Activated CD8-positive, alpha-beta memory T cell treated with anti-CD3 and anti-CD28 coated beads, Interleukin-2, amount 50 U/mL, for 24 hours (primary cell): ENCODE results near the gene PCDHGA12.
"Not testable (repeated sequence)": the region's sequence is repeated elsewhere in the genome, so short reads cannot be mapped to it uniquely, and the experiment has no call there.

ENCODE experiments used
- DNase-seq: peaks from one replicate; pipeline ENCODE4 v3.0.0-alpha.2; 2020; ENCODE audit errors: extremely low read depth

PCDHGA12 gene

GRCh38 chr5:141430332-141431113 lies at the start of gene PCDHGA12:
PCDHGA12 (plus strand) TSS chr5:141430507; CDS start chr5:141430760, 253 bp downstream.
- no peak for DNase-seq

GRCh38 chr5:141382469-141383294 lies 47.6 kb upstream of the PCDHGA12 start, which contains the start of gene PCDHGA7:
PCDHGA7 (plus strand) TSS chr5:141382742; CDS start chr5:141382900, 158 bp downstream.
- DNase-seq = no peak

GRCh38 chr5:141383345-141383744 lies 47.0 kb upstream of the PCDHGA12 start:
- DNase-seq = no peak

GRCh38 chr5:141384471-141385267 lies 45.6 kb upstream of the PCDHGA12 start:
- DNase-seq = no peak

DNA sequence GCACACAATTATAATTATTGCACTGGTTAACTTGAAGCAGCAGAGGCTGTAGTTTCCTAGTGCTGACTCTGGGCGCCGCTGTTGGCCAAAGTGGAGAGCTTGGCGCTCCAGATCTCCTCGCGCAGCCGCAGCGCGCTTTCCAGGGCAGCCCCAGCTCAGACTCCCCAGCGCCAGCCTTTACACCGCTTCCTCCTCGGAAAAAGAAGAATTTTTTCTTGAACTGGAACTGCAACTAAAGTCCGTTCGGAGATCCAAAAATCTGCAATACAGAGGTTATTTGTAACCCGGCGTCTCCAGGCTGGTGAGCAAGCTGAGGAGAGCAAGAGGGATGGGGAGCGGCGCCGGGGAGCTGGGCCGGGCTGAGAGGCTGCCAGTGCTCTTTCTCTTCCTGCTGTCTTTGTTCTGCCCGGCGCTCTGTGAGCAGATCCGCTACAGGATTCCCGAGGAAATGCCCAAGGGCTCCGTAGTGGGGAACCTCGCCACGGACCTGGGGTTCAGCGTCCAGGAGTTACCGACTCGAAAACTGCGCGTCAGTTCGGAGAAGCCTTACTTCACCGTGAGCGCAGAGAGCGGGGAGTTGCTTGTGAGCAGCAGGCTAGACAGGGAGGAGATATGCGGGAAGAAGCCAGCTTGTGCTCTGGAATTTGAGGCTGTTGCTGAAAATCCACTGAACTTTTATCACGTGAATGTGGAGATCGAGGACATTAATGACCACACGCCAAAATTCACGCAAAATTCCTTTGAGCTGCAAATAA lies 42.6 kb upstream of the PCDHGA12 start, which contains the start of gene PCDHGB4:
Gene PCDHGB4, plus strand, starts transcription at position 142 of the 755 bp plus-strand sequence. Its CDS starts 187 bp downstream, at position 329.
- DNase-seq = not testable (repeated sequence)

DNA sequence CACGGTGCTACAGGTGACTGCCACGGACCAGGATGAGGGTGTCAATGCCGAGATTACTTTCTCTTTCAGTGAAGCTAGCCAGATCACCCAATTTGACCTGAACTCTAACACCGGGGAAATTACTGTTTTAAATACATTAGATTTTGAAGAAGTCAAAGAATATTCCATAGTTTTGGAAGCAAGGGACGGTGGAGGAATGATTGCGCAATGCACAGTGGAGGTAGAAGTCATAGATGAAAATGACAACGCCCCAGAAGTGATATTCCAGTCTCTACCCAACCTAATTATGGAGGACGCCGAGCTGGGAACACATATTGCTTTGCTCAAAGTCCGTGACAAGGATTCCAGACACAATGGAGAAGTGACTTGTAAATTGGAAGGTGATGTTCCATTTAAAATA lies 41.6 kb upstream of the PCDHGA12 start:
- DNase-seq = no peak

DNA sequence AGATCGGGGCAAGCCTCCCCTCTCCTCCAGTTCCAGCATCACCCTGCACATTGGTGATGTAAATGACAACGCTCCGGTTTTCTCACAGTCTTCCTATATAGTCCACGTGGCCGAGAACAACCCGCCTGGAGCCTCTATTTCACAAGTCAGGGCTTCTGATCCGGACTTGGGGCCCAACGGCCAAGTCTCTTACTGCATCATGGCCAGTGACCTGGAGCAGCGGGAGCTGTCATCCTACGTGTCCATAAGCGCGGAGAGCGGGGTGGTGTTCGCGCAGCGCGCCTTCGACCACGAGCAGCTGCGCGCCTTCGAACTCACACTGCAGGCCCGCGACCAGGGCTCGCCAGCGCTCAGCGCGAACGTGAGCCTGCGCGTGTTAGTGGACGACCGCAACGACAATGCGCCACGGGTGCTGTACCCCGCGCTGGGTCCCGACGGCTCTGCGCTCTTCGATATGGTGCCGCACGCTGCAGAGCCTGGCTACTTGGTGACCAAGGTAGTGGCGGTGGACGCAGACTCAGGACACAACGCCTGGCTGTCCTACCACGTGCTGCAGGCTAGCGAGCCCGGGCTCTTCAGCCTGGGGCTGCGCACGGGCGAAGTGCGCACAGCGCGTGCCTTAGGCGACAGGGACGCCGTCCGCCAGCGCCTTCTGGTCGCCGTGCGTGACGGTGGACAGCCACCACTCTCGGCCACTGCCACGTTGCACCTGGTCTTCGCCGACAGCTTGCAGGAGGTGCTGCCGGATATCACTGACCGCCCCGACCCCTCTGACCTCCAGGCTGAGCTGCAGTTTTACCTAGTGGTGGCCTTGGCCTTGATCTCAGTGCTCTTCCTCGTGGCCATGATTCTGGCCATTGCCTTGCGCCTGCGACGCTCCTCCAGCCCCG lies 40.9 kb upstream of the PCDHGA12 start:
- DNase-seq = no peak

GRCh38 chr5:141392429-141393198 lies 37.7 kb upstream of the PCDHGA12 start, which contains the start of gene PCDHGA8:
PCDHGA8 (plus strand) TSS chr5:141392633; CDS start chr5:141392814, 181 bp downstream.
- DNase-seq = no peak

DNA sequence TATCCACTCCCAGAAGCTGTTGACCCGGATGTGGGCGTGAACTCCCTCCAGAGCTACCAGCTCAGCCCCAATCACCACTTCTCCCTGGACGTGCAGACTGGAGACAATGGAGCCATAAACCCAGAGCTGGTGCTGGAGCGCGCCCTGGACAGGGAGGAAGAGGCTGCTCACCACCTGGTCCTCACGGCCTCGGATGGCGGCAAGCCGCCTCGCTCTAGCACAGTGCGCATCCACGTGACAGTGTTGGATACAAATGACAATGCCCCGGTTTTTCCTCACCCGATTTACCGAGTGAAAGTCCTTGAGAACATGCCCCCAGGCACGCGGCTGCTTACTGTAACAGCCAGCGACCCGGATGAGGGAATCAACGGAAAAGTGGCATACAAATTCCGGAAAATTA lies 37.0 kb upstream of the PCDHGA12 start:
- no peak for DNase-seq

GRCh38 chr5:141394401-141395187 lies 35.7 kb upstream of the PCDHGA12 start:
- DNase-seq = not testable (repeated sequence)

DNA sequence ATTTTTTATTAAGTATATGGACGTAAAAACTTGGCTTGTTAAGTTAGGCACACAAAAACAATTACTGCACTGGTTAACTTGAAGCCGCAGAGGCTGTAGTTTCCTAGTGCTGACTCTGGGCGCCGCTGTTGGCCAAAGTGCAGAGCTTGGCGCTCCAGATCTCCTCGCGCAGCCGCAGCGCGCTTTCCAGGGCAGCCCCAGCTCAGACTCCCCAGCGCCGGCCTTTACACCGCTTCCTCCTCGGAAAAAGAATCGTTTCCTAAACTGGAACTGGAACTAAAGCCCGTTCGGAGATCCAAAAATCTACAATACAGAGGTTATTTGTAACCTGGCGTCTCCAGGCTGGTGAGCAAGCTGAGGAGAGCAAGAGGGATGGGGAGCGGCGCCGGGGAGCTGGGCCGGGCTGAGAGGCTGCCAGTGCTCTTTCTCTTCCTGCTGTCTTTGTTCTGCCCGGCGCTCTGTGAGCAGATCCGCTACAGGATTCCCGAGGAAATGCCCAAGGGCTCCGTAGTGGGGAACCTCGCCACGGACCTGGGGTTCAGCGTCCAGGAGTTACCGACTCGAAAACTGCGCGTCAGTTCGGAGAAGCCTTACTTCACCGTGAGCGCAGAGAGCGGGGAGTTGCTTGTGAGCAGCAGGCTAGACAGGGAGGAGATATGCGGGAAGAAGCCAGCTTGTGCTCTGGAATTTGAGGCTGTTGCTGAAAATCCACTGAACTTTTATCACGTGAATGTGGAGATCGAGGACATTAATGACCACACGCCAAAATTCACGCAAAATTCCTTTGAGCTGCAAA lies 32.4 kb upstream of the PCDHGA12 start, which contains the start of gene PCDHGB5:
Gene PCDHGB5, plus strand, starts transcription at position 192 of the 796 bp plus-strand sequence. Its CDS starts 181 bp downstream, at position 373.
- not testable (repeated sequence) for DNase-seq

DNA sequence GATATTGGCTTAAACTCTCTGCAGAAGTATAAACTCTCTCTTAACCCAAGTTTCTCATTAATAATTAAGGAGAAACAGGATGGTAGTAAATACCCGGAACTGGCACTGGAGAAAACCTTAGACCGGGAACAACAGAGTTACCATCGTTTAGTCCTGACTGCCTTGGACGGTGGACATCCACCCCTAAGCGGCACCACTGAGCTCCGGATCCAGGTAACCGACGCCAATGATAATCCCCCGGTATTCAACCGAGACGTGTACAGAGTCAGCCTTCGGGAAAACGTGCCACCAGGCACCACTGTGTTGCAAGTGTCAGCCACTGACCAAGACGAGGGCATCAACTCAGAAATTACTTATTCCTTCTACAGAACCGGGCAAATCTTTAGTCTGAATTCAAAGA lies 31.7 kb upstream of the PCDHGA12 start:
- DNase-seq = no peak

GRCh38 chr5:141399555-141400258 lies 30.6 kb upstream of the PCDHGA12 start:
- no peak for DNase-seq

GRCh38 chr5:141402553-141403243 lies 27.6 kb upstream of the PCDHGA12 start, which contains the start of gene PCDHGA9:
PCDHGA9 (plus strand) TSS chr5:141402778; CDS start chr5:141402953, 175 bp downstream.
- DNase-seq = no peak

GRCh38 chr5:141403387-141403786 lies 26.9 kb upstream of the PCDHGA12 start:
- DNase-seq = no peak
